Gastroesophageal sphincter (tissue), 3 donors: ENCODE measurements around the gene ITGB1BP2.

Experiments
- CTCF ChIP-seq, 4 experiments: fragments of 200-600 bp in 2 of 4; fragments of 450-650 bp in 2 of 4; sonication (generic) in 1 of 4; IDR thresholded peaks; one replicate each; pipeline ENCODE4 v1.5.1; 2017 to 2019; ENCODE audit warnings: antibody characterized with exemption in 4 of 4, mild to moderate bottlenecking in 2 of 4, moderate library complexity in 2 of 4
- POLR2A ChIP-seq, 2 donors: fragments of 450-650 bp; IDR thresholded peaks; one replicate each; pipeline ENCODE4 v1.6.1; 2017; ENCODE audit warnings: antibody characterized with exemption in 2 of 2, mild to moderate bottlenecking in 2 of 2, moderate library complexity in 1 of 2

DNA sequence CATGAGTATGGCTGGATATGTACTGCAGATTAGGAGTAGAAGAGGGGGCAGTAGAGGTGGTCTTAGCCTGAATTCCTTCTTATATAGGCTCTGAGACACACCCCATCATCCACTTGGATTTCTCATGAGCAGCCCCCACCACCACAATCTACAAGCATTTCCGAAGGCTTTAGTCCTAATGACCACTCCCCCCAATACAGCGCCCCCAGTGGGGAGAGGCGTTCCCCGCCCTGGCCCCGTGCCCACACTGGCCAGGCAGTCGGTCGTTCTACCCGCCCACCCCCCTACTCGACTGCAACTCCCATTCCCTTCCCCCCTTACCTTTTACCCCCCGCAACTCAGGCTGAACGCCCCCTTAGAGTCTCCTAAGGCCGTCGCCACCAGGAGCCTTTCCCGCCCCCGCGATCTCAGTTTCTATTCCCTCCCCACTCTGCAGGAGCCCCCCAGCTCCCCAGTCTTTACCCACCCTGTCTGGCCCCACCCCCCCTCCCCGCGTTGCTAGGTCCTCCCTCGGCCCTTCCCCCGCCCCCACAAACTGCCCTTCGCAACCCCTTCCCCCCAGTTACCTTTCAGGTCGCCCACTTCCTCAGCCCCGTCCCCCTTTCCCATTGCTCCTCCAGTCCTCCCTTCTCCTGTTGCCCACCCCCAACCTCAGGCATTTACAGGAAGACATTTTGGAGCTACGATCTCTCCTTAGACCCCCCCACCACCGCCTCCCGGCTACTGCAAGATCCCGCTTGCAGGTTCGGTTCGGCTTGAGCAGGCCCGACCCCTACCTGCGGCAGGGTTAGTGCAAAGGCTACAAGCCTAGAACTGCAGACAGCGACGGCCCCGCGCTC, 48.1 kb upstream of the ITGB1BP2 start:
- peak in 2 of 4 experiments; percentile 35 to 53 for TF ChIP-seq CTCF (IDR thresholded peaks at IDR 0.05)
- no peak for TF ChIP-seq POLR2A (IDR thresholded peaks at IDR 0.05)
